HG03039 (cell line): ENCODE results near the gene RABL6.

Source experiments
- ATAC-seq: cut with Tn5 transposase; IDR thresholded peaks from one replicate; pipeline ENCODE4 v1.9.1; 2021; ENCODE audit warnings: mild to moderate bottlenecking, moderate library complexity; ENCODE audit not compliant: unreplicated experiment

The RABL6 gene

GRCh38 chr9:136814725-136815421, 7.1 kb downstream of the RABL6 start:
- no peak for ATAC-seq

GRCh38 chr9:136815422-136815782, 7.7 kb downstream of the RABL6 start:
- ATAC-seq = no peak

DNA sequence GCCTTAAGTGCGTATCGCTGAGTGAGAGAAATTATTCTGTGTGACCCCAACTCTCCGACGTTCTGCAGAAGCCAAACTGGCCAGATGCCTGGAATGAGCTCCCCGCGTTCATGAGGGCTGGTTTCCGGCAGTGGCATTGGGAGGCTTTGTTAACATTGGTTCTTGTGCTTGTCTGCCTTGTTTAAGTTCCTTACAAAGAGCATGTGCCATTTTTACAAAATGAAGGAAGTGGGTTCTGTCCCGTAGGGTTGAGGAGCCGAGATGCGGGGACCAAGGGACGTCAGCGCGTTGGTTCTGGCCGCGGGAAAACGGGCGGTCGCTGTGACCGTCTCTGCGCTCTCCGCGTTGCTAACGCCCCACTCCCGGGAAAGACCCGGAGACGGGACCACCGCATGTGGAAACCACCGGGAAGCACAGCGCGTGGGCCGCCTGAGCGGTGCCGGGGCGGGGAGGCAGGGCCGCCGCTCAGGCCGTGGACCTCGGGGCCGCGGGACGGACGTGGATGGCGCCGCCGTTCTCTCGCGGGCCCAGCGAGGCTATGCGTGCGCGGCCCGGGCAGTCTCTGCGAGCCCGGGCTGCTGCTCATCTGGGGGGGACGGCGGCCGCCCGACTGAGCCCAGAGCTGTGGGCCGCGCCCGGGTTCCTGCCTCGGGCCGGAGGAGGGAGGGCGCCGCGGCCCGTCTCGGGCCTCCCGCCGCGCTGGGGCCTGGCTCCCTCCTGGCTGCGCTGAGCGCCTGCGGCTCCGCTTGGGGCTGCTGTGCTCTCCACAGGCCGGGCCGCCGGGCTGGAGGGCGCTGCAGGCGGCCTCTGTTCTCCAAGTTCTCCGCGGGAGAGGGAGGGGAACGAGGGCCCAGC, 13.4 kb downstream of the RABL6 start:
- no peak for ATAC-seq

DNA sequence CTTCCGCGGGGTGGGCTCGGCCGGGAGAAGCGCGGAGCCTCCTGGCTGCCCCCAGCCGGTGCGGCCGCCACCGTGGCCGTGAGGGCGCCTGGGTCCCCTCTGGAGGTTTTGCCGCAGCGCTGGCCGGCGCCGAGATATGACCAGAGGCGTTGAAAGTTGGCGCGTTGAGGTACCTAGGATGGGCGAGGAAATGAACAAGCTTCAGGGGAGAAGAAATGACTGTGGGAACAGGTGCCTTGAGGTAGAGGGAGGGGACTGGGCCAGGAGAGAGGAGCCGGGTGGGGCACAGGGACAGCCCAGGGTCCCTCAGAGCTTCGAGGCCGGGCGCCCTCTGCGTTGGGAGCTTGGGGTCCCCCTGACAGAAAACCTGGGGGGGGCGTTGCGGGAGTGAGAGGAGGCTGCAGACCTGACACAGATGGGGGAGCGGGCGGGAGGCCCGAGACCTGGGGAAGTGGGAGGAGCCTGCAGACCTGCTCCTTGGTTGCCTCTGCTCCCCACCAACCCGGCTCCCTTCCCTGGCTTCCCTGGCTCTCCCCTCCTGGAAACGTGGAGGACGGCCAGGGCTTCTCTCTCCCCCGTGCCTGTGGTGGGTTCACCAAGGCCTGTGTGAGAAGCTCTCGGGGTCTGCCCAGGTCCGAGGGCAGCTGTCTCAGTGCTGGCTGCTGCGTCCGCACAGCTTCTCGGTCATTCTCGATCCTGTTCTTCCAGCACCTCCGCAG, 14.2 kb downstream of the RABL6 start:
- ATAC-seq = no peak

- ATAC-seq = no peak
Measured at GRCh38 chr9:136823136-136824046, 15.6 kb downstream of the RABL6 start.

GRCh38 chr9:136824496-136825225, 16.9 kb downstream of the RABL6 start:
- no peak for ATAC-seq

GRCh38 chr9:136825295-136826187, 17.8 kb downstream of the RABL6 start:
- no peak for ATAC-seq

DNA sequence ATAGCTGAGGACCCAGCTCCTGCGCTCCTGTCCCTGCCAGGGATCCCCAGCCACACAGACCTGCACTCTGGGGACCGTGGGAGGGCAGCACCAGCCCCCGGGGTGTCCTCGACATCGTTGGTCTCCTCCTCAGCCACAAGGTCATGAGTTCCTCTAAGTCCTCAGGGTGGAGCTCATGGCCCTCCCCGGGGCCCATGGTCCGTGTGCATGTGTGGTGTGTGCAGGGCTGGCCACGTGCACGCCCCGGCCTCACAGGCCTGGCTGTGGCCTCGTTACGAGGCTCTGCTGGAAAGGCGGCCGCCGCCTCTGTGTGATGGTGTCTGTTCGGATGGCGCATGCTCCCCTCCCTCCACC, 18.4 kb downstream of the RABL6 start:
- ATAC-seq = no peak

- ATAC-seq = no peak
Measured at GRCh38 chr9:136826703-136827582, 19.2 kb downstream of the RABL6 start.

DNA sequence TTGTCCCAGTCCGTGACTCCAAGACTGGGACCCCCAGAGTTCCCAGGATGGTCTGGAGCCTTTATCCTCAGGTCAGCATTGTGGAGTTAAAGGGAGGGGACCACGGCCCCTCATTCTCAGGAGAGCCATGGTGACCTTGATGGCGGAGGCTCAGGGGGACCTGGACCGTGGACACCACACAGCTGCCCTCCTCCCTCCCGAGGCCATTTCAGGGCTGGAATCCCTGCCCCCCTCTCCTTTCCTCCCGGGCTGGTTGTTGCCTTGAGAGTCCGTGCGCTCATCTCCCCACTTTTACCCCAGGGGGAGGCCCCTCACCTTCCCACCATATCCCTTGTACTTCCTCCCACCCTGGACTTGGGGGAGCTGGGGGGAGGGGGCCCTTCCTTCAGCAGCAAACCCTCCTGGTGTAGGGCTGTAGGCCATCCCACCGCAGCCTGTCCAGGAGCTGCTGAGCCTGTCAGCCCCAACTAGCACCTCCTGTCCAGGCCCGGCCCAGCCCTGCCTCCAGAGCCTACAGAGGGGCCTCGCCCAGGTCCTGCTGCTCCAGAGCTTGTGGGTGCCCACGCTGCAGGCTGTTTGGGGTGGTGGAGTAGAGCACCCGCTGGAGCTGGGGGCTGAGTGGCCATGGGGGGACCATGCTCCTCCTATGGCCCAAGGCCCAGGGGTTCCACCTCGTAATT, 20.2 kb downstream of the RABL6 start:
- no peak for ATAC-seq

GRCh38 chr9:136828474-136829140, 20.9 kb downstream of the RABL6 start:
- no peak for ATAC-seq

- ATAC-seq = no peak
Measured at GRCh38 chr9:136829412-136829811, 21.7 kb downstream of the RABL6 start.

GRCh38 chr9:136829981-136830885, 22.5 kb downstream of the RABL6 start:
- ATAC-seq = no peak

- no peak for ATAC-seq
Measured at GRCh38 chr9:136831002-136831719, 23.4 kb downstream of the RABL6 start.

DNA sequence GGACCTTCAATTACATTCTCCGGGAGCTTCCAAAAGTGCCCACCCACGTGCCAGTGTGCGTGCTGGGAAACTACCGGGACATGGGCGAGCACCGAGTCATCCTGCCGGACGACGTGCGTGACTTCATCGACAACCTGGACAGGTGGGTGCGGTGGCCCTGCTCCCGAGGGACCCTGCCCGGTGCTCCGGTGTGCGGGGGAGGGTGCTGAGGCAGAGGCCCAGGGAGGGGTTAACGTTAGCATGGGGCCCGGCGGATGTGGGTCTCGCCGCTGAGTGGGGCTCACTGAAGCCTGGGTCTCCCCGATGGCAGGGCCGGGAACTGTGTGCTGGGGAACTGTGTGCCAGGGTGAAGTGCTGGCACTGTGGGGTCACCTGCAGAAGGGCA, 24.0 kb downstream of the RABL6 start:
- no peak for ATAC-seq
